HG03095 (cell line): ENCODE measurements around the gene TJAP1.
"Not testable (repeated sequence)": the region's sequence is repeated elsewhere in the genome, so short reads cannot be mapped to it uniquely, and the experiment has no call there.

ENCODE experiments used
- ATAC-seq: cut with Tn5 transposase; IDR thresholded peaks from one replicate; pipeline ENCODE4 v1.9.1; 2021; ENCODE audit warnings: moderate library complexity; ENCODE audit not compliant: unreplicated experiment

Gene TJAP1

DNA sequence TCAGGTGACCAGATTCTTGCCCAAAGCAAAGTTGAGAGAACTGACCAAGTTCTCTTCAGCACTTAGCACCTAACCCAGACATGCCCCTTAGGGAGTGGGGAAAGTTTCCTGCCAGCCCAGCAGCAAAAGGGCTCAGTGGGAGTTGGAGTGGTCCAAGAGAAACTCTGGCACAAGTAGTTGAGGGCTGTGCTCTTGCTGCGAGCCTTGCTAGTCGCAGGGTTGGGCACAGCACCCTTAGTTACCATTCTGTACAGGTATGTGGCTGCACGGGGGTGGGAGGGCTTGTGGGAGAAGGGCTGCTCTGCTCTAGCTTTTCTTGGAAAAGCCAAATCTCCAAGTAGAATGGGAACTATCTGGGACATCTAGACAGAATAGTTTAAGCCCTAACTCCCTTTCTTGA is 45.9 kb downstream of the TJAP1 start:
- no peak for ATAC-seq

DNA sequence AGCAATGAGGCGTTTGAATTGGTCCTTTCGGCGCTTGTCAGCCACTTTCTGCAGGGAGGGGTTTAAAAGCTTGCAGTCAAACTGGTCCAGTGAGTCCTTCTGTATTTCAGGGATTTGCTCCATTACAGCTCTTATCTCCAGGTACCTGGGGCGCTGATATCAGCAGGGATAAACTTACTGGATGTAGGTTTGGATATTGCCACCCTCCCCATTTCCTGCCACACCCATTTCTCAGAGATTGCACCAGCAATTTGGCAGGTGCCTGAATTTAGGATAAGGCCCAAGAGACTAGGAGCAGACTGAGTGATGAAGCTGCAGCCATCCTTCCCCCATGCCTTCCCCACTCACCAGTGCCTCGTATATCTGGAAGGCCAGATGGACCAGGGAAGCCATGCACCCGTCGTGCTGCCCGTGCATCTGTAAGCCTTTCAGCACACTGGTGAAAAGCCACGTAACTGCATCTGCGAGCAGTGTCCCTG is 47.2 kb downstream of the TJAP1 start:
- no peak for ATAC-seq

DNA sequence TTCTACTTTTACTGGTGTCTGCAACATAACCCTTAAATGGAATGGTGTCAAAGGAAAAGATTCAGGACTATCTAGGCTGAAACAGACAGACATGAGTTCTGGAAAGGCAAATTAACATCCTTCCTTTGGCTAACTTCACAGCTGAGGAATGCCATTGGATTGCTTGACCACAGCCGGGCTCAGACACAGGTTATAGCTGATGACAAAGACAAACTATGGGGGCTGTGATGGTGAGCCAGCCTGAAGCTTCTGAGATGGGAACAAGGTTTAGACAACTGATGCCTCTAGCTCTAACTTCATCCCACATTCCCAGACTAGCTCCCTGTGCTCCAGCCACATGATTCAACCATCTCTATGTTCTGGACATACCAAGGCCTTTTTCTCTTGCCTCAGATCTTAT is 54.8 kb downstream of the TJAP1 start:
- ATAC-seq: no peak

DNA sequence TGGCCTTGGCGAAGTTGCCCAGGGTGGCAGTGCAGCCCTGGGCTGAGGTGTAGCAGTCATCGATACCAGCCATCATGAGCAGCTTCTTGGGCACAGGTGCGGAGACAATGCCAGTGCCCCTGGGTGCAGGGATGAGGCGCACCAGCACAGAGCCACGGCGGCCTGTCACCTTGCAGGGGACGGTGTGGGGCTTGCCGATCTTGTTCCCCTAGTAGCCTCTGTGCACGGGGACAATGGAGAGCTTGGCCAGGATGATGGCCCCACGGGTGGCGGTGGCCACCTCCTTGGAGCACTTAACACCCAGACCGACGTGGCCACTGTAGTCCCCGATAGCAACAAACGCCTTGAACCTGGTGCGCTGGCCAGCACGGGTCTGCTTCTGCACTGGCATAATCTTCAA is 61.6 kb downstream of the TJAP1 start:
- ATAC-seq: not testable (repeated sequence)

DNA sequence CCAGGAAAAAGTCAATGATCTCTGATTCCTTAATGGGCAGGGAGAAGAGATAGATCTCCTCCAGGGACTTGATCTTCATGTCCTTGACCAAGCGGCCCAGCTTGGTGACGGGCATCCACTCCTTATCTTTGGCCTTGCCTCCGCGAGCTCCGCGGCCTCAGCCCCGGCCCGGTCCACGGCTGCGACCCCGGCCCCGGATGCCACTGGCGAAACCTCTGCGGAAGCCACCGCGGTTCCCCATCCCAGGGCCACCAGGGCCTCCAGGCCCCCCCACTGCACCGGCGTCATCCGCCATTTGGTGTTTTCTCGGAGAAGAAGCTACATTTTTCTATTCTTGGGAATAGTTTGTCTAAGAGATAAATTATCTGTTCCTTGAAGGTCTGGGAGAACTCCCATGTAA is 62.0 kb downstream of the TJAP1 start:
- not testable (repeated sequence) for ATAC-seq

DNA sequence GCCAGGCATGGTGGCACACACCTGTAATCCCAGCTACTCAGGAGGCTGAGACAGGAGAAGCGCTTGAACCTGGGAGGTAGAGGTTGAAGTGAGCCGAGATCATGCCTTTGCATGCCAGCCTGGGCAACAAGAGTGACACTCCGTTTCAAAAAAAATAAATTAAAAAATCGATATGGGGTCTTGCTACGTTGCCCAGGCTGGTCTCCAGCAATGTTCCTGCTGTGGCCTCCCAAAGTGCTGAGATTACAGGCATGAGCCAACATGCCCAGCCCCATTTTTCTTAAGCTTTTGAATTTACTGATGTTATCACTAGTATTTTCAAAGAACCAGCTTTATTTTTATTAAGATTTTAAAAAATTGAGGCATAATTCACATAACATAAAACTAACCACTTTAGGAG is 63.1 kb downstream of the TJAP1 start:
- no peak for ATAC-seq

DNA sequence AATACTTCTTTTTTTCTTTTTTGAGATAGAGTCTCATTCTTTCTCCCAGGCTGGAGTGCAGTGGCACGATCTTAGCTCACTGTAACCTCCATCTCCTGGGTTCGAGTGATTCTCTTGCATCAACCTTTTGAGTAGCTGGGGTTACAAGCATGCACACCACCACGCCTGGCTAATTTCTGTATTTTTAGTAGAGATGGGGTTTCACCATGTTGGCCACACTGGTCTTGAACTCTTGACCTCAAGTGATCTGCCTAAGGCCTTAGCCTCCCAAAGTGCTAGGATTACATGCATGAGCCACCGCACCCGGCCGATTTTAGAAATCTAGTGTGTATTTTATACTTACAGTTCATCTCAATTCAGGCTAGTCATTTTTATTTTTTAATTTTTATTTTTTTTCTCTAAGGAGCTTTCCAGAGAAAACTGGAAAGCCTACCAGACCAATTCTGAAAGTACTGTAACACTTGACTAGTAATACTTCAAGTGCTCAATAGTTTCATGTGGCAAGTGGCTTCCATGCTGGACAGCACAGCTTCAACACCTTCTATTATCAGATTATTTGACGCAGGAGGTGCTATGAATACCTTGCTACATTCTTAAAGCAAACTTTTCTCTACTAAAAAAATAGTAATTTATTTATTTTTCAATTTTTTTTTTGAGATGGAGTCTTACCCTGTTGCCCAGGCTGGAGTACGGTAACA is 64.6 kb downstream of the TJAP1 start:
- ATAC-seq: no peak

DNA sequence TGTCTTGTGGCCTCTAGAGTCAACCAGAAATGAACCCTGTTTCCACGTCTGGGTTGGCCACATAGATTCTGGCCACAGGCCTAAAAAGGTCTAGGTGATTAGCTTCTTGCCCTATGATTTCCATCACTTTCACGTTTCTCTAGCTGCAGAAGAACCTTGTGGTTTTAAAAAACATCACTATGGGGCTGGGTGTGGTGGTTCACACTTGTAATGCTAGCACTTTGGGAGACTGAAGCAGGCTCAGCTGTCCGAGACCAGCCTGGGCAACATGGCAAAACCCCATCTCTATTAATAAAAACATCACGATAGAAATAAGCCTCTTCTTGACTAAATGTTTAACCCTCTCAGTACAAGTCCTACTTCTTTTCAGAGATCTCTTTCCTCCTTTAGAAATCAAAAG is 67.1 kb downstream of the TJAP1 start:
- ATAC-seq: no peak

DNA sequence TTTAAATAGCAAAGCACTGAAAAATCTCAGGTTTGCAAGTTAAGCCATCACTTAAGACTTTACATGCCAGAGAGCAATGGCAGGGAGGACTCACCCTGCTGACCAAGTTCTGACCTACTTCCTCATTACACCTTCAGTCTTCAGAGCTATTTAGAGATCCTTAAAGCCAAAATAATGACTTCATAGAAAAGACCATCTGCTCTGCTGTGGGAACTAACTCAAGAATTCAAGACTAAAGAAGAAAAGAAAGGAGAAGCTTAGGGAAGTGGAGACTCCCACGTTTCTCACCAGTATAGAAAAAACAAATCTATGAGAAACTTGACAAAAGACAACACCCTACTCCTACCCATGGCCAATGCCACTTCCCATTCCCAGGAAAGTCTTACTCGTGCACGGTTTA is 69.9 kb downstream of the TJAP1 start:
- ATAC-seq: no peak
